ENCODE results near the gene SH3BP2. TPM values are rescaled to one million over a fixed set of nuclear protein-coding genes. Genes with fewer than 3 reads are reported as not detected.

Gene SH3BP2
- polyA plus RNA-seq, 1 donor (not counting 4 experiments of a cell fraction or from before 2014, with no cell fraction given) = 11.2 TPM

DNA sequence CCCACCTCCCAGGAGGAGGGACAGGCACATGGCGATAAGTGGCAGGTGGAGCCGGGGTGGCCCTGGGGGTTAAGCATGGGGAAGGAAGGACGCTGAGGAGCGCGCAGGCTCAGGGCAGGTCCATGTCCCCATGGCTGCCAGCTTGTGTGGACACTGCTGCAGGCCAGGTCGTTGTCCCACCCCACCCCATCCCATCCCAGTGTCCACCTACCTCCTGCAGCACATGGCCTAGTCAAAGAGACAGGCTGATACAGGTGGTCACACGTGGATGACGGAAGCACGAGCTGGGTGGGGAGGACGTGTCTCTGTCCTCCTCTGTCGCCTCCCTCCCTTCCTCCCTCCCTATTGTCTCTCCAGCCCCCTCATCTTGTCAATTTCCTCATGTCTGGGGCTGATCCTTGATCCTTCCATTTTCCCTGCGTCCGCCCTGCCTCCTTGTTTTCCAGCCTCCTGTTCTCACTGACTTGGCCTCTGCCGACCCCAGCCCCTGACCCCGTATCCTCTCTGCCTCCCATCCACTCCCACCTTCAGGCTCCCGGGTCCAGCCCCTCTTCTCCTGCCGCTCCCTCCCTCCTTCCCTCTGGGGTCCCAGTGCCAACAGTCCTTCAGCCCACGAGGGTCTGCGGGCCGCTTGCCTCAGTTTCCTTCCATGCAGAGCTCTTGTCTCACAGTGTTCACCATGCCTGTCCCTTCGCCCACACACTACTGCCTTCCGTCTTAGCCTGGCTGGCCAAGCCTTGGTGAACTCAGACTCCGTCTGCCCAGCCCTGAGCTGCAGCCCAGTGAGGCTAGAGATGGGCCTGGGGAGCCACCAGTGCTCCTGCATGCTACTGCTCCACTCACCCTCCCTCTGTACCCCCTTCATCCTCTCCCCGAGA, 35.2 kb downstream of the SH3BP2 start:
- H3K9ac ChIP-seq (ENCODE audit: control insufficient read depth, extremely low read depth, insufficient read depth, low read length) = no peak overlapping the region
- no peaks in the 10 kb centered on the region for H3K79me2 ChIP-seq (ENCODE audit: control insufficient read depth, insufficient read depth, low read length)
- FAIRE-seq (no peak), DNase-seq (ENCODE audit: low read depth, low spot score) (no peak)
- H2AFZ ChIP-seq (ENCODE audit: control insufficient read depth, low read length) = no peak overlapping the region
- no peaks in the 10 kb centered on the region for H3K9me1 ChIP-seq (ENCODE audit: control insufficient read depth, extremely low read depth, insufficient read depth, low read length)
- H3K4me1 ChIP-seq (ENCODE audit: control insufficient read depth, extremely low read depth, insufficient read depth, low read length) = no peaks in the 10 kb centered on the region
- H3K27me3 ChIP-seq (ENCODE audit: control insufficient read depth, extremely low read depth, insufficient read depth, low read length) = no peaks in the 10 kb centered on the region
- TF ChIP-seq, protein P1, sequence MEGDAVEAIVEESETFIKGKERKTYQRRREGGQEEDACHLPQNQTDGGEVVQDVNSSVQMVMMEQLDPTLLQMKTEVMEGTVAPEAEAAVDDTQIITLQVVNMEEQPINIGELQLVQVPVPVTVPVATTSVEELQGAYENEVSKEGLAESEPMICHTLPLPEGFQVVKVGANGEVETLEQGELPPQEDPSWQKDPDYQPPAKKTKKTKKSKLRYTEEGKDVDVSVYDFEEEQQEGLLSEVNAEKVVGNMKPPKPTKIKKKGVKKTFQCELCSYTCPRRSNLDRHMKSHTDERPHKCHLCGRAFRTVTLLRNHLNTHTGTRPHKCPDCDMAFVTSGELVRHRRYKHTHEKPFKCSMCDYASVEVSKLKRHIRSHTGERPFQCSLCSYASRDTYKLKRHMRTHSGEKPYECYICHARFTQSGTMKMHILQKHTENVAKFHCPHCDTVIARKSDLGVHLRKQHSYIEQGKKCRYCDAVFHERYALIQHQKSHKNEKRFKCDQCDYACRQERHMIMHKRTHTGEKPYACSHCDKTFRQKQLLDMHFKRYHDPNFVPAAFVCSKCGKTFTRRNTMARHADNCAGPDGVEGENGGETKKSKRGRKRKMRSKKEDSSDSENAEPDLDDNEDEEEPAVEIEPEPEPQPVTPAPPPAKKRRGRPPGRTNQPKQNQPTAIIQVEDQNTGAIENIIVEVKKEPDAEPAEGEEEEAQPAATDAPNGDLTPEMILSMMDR (optimal IDR thresholded peaks at IDR 0.05 in 1 of 3, IDR thresholded peaks at IDR 0.05 in 1 of 3, conservative IDR thresholded peaks at IDR 0.05 in 1 of 3; ENCODE audit: extremely low read depth in 1 of 3, insufficient read depth in 2 of 3, low read length in 3 of 3) = no peak
- TF ChIP-seq EZH2 (IDR thresholded peaks at IDR 0.05; ENCODE audit: low read length) = no peak
- peaks cover 2% of the 10 kb centered on the region for H4K20me1 ChIP-seq (ENCODE audit: control insufficient read depth, extremely low read depth, insufficient read depth, low read length)
- dilution Hi-C loops (cut with MboI; ENCODE audit: extremely low pct_ligation_motif_present, low sequenced_read_pairs) = no loop called here
- H3K27ac ChIP-seq (ENCODE audit: control insufficient read depth, insufficient read depth, low read length) = no peak overlapping the region
- H3K4me3 ChIP-seq (ENCODE audit: control insufficient read depth in 2 of 3, extremely low read depth in 1 of 3, insufficient read depth in 2 of 3, low read depth in 1 of 3, low read length in 3 of 3) = no peak overlapping the region
- H3K36me3 ChIP-seq (ENCODE audit: control insufficient read depth in 2 of 2, extremely low read depth in 1 of 2, insufficient read depth in 2 of 2, low read length in 2 of 2) = peaks cover 3 to 25% of the 10 kb centered on the region in 2 experiments
- H3K4me2 ChIP-seq (ENCODE audit: control insufficient read depth, extremely low read depth, insufficient read depth, low read depth, low read length) = no peak overlapping the region
- no peaks in the 10 kb centered on the region for H3K9me3 ChIP-seq (ENCODE audit: control insufficient read depth, low read depth, low read length)

DNA sequence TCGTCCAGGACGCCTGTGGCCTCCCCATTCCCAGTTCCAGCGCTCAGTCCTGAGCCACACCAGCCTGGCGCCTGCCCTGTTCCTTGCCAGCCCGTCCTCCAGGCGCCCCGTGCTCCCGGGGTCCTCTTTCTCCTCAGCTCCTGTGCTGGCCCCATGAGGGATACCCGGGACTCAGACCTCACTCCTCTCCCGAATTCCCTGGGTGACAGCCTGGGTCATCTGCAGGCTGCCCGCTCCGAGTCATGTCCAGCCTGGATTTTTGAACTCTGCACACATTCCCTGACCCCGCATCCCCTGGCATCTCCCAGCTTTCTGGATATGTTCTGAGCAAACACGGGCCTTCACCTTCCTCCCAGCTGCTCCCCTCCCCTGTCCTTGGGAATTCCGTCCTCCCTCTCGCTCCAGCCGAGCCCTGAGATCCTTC, 35.9 kb downstream of the SH3BP2 start:
- TF ChIP-seq, protein P1 (optimal IDR thresholded peaks at IDR 0.05 in 1 of 3, IDR thresholded peaks at IDR 0.05 in 1 of 3, conservative IDR thresholded peaks at IDR 0.05 in 1 of 3; ENCODE audit: extremely low read depth in 1 of 3, insufficient read depth in 2 of 3, low read length in 3 of 3) = no peak
- no peak for TF ChIP-seq EZH2 (IDR thresholded peaks at IDR 0.05; ENCODE audit: low read length)
- Histone ChIP-seq H3K36me3 (ENCODE audit: control insufficient read depth in 2 of 2, extremely low read depth in 1 of 2, insufficient read depth in 2 of 2, low read length in 2 of 2) (peaks cover 3 to 25% of the 10 kb centered on the region in 2 experiments), H3K9me1 (ENCODE audit: control insufficient read depth, extremely low read depth, insufficient read depth, low read length) (no peaks in the 10 kb centered on the region), H3K27me3 (ENCODE audit: control insufficient read depth, extremely low read depth, insufficient read depth, low read length) (no peaks in the 10 kb centered on the region), H4K20me1 (ENCODE audit: control insufficient read depth, extremely low read depth, insufficient read depth, low read length) (no peaks in the 10 kb centered on the region), H3K4me2 (ENCODE audit: control insufficient read depth, extremely low read depth, insufficient read depth, low read depth, low read length) (no peak overlapping the region), H3K9ac (ENCODE audit: control insufficient read depth, extremely low read depth, insufficient read depth, low read length) (no peak overlapping the region), H3K79me2 (ENCODE audit: control insufficient read depth, insufficient read depth, low read length) (no peaks in the 10 kb centered on the region), H3K9me3 (ENCODE audit: control insufficient read depth, low read depth, low read length) (no peaks in the 10 kb centered on the region), H3K27ac (ENCODE audit: control insufficient read depth, insufficient read depth, low read length) (no peak overlapping the region), H3K4me3 (ENCODE audit: control insufficient read depth in 2 of 3, extremely low read depth in 1 of 3, insufficient read depth in 2 of 3, low read depth in 1 of 3, low read length in 3 of 3) (no peak overlapping the region), H3K4me1 (ENCODE audit: control insufficient read depth, extremely low read depth, insufficient read depth, low read length) (no peaks in the 10 kb centered on the region), H2AFZ (ENCODE audit: control insufficient read depth, low read length) (no peak overlapping the region)
- FAIRE-seq = no peak
- DNase-seq (ENCODE audit: low read depth, low spot score) = no peak
- dilution Hi-C loops (cut with MboI; ENCODE audit: extremely low pct_ligation_motif_present, low sequenced_read_pairs) = no loop called here

Measured in keratinocyte (primary cell).